Measurements from ENCODE around the gene CSNK2B. TPM values are rescaled to one million over a fixed set of nuclear protein-coding genes. Genes with fewer than 3 reads are reported as not detected.

CSNK2B gene
- total RNA-seq, 2 donors from 2014 or later, result 155 to 171 TPM

DNA sequence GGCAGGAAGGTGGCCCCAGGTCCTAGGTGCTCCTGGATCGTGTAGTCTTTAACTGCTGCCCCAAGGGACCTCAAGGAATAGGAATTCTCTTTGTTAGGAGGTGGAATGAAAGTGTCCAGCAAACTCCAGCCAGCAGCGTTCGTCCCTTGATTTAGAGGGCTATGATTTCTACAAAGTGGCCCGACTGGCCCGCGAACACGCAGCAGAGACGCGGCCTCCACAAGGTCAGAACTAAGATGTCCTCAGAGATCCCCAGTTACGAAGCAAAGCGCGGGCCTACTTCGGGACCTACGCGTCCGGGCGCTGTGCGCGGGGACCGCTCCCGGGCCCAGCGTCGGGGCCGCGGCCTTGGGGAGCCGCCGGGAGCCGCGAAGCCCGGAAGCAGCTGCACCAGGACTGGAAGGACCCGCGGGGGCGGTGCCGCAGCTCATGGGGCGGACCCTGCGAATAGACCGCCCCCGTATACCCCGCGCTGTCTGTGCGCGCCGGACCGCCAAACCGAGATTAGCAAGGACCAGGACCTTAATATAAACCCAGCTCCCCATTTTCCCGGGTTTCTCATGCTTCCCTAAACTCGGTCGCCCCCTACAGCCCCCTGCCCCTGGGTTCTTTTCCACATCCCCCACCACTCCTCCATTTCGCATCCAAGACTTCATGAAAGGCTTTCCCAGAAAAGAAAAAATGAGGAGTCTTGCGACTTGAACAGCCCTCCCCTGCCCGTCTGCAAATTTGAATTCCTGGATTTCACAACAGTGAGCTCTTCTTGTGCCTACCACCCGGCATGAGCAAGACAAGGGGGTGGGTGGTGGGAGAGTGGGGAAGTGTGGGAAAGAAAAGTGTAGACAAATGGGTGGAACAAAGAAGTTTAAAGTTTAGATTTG lies 5.3 kb upstream of the CSNK2B start, which contains the start of gene C6orf47:
TSS of gene C6orf47 (minus strand) at position 398 of the 881 bp plus-strand sequence. CDS start 831 bp downstream, outside the sequence.
- Histone ChIP-seq H3K27me3 (ENCODE audit: control insufficient read depth, insufficient read depth, low read length, poor library complexity, severe bottlenecking) (no peaks in the 10 kb centered on the region), H3K4me1 (ENCODE audit: control insufficient read depth, insufficient read depth, low read length) (peaks cover 11% of the 10 kb centered on the region), H3K27ac (ENCODE audit: low read depth, low read length) (peak within 1 kb of the TSS; percentile 73), H3K9me3 (ENCODE audit: control insufficient read depth, low read length) (no peaks in the 10 kb centered on the region), H3K36me3 (ENCODE audit: control insufficient read depth, insufficient read depth, low read length) (peaks cover 21% of the 10 kb centered on the region), H3K4me3 (ENCODE audit: low read length) (peak within 1 kb of the TSS; percentile 99), H3K9ac (ENCODE audit: extremely low read depth, low read length, poor library complexity, severe bottlenecking) (peak within 1 kb of the TSS; percentile 75)
- no peaks in the 10 kb centered on the region for H3K27me3 Mint-ChIP-seq (ENCODE audit: insufficient read depth)
- TF ChIP-seq, protein P1, sequence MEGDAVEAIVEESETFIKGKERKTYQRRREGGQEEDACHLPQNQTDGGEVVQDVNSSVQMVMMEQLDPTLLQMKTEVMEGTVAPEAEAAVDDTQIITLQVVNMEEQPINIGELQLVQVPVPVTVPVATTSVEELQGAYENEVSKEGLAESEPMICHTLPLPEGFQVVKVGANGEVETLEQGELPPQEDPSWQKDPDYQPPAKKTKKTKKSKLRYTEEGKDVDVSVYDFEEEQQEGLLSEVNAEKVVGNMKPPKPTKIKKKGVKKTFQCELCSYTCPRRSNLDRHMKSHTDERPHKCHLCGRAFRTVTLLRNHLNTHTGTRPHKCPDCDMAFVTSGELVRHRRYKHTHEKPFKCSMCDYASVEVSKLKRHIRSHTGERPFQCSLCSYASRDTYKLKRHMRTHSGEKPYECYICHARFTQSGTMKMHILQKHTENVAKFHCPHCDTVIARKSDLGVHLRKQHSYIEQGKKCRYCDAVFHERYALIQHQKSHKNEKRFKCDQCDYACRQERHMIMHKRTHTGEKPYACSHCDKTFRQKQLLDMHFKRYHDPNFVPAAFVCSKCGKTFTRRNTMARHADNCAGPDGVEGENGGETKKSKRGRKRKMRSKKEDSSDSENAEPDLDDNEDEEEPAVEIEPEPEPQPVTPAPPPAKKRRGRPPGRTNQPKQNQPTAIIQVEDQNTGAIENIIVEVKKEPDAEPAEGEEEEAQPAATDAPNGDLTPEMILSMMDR (conservative IDR thresholded peaks at IDR 0.05), result no peak
- peaks cover 40% of the 10 kb centered on the region for H3K36me3 Mint-ChIP-seq (ENCODE audit: low read depth)
- H3K9me3 Mint-ChIP-seq, result no peaks in the 10 kb centered on the region
- 1 to 2% methylated on average over 29 to 52 of the region's 52 CpGs for WGBS, 2 experiments (ENCODE audit: insufficient coverage in 1 of 2, insufficient read length in 1 of 2)
- H3K4me3 Mint-ChIP-seq, result peak within 1 kb of the TSS; percentile 83
- peak within 1 kb of the TSS; percentile 92 for H3K27ac Mint-ChIP-seq
- peak; percentile 92 for DNase-seq
- H3K4me1 Mint-ChIP-seq, result peaks cover 33% of the 10 kb centered on the region

DNA sequence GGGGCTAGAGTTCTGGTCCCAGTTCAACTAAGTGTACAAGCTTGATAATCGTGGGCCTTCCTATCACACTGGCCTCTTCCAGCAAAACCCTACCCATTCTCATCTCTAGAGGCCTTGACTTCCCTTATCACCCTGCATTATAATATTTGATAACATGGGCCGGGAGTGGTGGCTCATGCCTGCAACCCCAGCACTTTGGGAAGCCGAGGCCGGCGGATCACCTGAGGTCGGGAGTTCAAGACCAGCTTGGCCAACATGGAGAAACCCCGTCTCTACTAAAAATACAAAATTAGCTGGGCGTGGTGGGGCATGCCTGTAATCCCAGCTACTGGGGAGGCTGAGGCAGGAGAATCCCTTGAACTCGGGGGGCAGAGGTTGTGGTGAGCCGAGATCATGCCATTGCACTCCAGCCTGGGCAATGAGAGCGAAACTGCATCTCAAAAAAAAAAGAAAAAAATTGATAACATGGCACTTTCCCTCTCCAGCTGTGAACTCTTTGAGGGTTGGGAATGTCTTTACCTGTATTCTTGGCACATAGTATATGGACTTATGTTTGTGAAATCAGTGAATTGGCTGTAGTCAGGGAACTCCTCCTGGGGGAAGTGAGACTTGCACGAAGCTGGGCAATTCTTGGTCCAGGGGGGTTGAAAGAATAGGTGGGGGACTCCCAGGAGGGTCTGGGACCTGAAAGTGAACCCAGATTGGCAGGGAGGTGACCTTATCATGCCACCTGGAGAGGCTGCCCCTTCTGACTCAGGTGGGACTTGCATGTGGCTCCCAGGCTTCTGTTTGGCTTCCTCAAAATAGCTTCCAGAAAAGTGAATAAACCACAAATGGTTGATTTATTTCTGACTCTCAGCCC lies 4.4 kb upstream of the CSNK2B start:
- no peak for DNase-seq
- H3K27me3 Mint-ChIP-seq (ENCODE audit: insufficient read depth), result no peaks in the 10 kb centered on the region
- peak overlapping the region; percentile 31 for H3K27ac ChIP-seq (ENCODE audit: low read depth, low read length)

More for the DNA sequence above, 4.4 kb upstream of the CSNK2B start:
- H3K27ac Mint-ChIP-seq, result peak overlapping the region; percentile 87
- peak overlapping the region; percentile 99 for H3K4me3 ChIP-seq (ENCODE audit: low read length)
- H3K9me3 ChIP-seq (ENCODE audit: control insufficient read depth, low read length), result no peaks in the 10 kb centered on the region
- TF ChIP-seq, protein P1 (conservative IDR thresholded peaks at IDR 0.05), result peak; percentile 17
- 94% methylated on average over 7 to 12 of the region's 12 CpGs for WGBS, 2 experiments (ENCODE audit: insufficient coverage in 1 of 2, insufficient read length in 1 of 2)
- no peak overlapping the region for H3K9ac ChIP-seq (ENCODE audit: extremely low read depth, low read length, poor library complexity, severe bottlenecking)
- H3K27me3 ChIP-seq (ENCODE audit: control insufficient read depth, insufficient read depth, low read length, poor library complexity, severe bottlenecking), result no peaks in the 10 kb centered on the region
- H3K36me3 ChIP-seq (ENCODE audit: control insufficient read depth, insufficient read depth, low read length), result peaks cover 21% of the 10 kb centered on the region
- H3K36me3 Mint-ChIP-seq (ENCODE audit: low read depth), result peaks cover 40% of the 10 kb centered on the region
- no peaks in the 10 kb centered on the region for H3K9me3 Mint-ChIP-seq
- H3K4me1 Mint-ChIP-seq, result peaks cover 33% of the 10 kb centered on the region
- peak overlapping the region; percentile 83 for H3K4me3 Mint-ChIP-seq
- peaks cover 11% of the 10 kb centered on the region for H3K4me1 ChIP-seq (ENCODE audit: control insufficient read depth, insufficient read depth, low read length)

Data from endodermal cell (in vitro differentiated cells).